A549 (cell line): ENCODE results near the gene FGGY.

ENCODE experiments used
- CHD2 ChIP-seq: fragments of 150-350 bp; IDR thresholded peaks from 2 replicates; pipeline ENCODE4 v1.6.1; 2014; ENCODE audit warnings: low read length; ENCODE audit not compliant: partially characterized antibody
- EHMT2 ChIP-seq: fragments of 200-600 bp; sonication (generic); IDR thresholded peaks from 2 replicates; pipeline ENCODE4 v1.6.1; 2016; ENCODE audit warnings: antibody characterized with exemption, low read depth, mild to moderate bottlenecking, moderate library complexity
- EP300 ChIP-seq, 2 experiments: fragments of >200 bp; sonication (Bioruptor Twin); formaldehyde crosslinking; IDR thresholded peaks; 2 replicates in 1 of 2; 3 replicates in 1 of 2; pipeline ENCODE4 v1.6.1; 2016 to 2017
- POLR2A ChIP-seq: IDR thresholded peaks from 2 replicates; pipeline ENCODE4 v1.6.1; 2012; ENCODE audit warnings: mild to moderate bottlenecking, low read length
- RARB ChIP-seq: fragments of 250-450 bp; sonication (Bioruptor Pico); IDR thresholded peaks from 2 replicates; pipeline ENCODE4 v1.8.0; 2021; ENCODE audit warnings: mild to moderate bottlenecking, moderate library complexity
- TF ChIP-seq, protein P1 (sequence below): fragments of >200 bp; sonication (Bioruptor Twin); formaldehyde crosslinking; IDR thresholded peaks from 3 replicates; pipeline ENCODE4 v1.5.1; 2016
- TF ChIP-seq, protein P2 (sequence below): IDR thresholded peaks from 2 replicates; pipeline ENCODE4 v1.6.1; 2012
- TF ChIP-seq, protein P3 (sequence below): fragments of 450-650 bp; IDR thresholded peaks from 2 replicates; pipeline ENCODE4 v1.6.1; 2014; ENCODE audit warnings: antibody characterized with exemption

DNA sequence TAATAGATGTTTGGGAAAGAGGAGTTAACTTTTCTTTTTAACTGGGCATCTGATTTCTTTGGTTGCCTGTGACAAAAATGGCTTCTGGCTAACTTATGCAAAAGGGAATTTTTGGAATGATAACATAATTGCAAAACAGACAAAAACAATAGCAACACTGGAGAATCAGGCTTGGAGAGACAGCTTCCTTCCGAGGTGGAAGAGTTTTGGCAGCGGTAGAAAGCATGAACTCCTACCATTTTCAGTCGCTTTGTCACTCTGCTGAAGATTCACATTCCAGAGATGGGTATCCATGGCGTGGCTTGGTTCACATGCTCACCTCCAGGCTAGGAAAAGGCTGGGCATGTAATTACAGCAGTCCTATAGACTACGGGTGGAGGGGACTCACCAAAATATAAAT lies 17.2 kb upstream of the FGGY start:
- TF ChIP-seq POLR2A = no peak
- TF ChIP-seq CHD2 = no peak
- no peak for TF ChIP-seq RARB
- no peak for TF ChIP-seq EP300 (IDR thresholded peaks at IDR 0.05)
- TF ChIP-seq, protein P1, sequence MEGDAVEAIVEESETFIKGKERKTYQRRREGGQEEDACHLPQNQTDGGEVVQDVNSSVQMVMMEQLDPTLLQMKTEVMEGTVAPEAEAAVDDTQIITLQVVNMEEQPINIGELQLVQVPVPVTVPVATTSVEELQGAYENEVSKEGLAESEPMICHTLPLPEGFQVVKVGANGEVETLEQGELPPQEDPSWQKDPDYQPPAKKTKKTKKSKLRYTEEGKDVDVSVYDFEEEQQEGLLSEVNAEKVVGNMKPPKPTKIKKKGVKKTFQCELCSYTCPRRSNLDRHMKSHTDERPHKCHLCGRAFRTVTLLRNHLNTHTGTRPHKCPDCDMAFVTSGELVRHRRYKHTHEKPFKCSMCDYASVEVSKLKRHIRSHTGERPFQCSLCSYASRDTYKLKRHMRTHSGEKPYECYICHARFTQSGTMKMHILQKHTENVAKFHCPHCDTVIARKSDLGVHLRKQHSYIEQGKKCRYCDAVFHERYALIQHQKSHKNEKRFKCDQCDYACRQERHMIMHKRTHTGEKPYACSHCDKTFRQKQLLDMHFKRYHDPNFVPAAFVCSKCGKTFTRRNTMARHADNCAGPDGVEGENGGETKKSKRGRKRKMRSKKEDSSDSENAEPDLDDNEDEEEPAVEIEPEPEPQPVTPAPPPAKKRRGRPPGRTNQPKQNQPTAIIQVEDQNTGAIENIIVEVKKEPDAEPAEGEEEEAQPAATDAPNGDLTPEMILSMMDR = no peak
- TF ChIP-seq, protein P2, sequence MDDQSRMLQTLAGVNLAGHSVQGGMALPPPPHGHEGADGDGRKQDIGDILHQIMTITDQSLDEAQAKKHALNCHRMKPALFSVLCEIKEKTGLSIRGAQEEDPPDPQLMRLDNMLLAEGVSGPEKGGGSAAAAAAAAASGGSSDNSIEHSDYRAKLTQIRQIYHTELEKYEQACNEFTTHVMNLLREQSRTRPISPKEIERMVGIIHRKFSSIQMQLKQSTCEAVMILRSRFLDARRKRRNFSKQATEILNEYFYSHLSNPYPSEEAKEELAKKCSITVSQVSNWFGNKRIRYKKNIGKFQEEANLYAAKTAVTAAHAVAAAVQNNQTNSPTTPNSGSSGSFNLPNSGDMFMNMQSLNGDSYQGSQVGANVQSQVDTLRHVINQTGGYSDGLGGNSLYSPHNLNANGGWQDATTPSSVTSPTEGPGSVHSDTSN = no peak
- TF ChIP-seq, protein P3, sequence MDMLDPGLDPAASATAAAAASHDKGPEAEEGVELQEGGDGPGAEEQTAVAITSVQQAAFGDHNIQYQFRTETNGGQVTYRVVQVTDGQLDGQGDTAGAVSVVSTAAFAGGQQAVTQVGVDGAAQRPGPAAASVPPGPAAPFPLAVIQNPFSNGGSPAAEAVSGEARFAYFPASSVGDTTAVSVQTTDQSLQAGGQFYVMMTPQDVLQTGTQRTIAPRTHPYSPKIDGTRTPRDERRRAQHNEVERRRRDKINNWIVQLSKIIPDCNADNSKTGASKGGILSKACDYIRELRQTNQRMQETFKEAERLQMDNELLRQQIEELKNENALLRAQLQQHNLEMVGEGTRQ = no peak
- no peak for TF ChIP-seq EHMT2
